Right lobe of liver (tissue), 6 donors: ENCODE results near the gene GAD1. TPM values are rescaled to one million over a fixed set of nuclear protein-coding genes. Genes with fewer than 3 reads are reported as not detected.
A peak's percentile ranks its signal among the peaks of the same experiment; 100 is the strongest.

Experiments
- ATAC-seq, 4 donors: fragments of 200-7000 bp; cut with Tn5 transposase; one replicate each; pipeline ENCODE4 v1.9.1; 2020; ENCODE audit warnings: mild to moderate bottlenecking in 4 of 4, moderate library complexity in 4 of 4
- DNase-seq, 3 donors: peaks; one replicate each; pipeline ENCODE4 v3.0.0-alpha.2; 2020
- H3K27ac ChIP-seq, 3 donors: fragments of 200-600 bp; one replicate each; pipeline ENCODE4 v1.8.0; 2022
- H3K27me3 ChIP-seq, 2 donors: fragments of 200-600 bp; one replicate each; pipeline ENCODE4 v1.8.0; 2022
- H3K36me3 ChIP-seq, 4 donors: fragments of 200-600 bp; sonication (generic) in 1 of 4; one replicate each; pipeline versions ENCODE4 v1.5.1 to v1.8.0; 2017 to 2022; ENCODE audit warnings: control low read depth in 1 of 4
- H3K4me1 ChIP-seq, 4 donors: fragments of 200-600 bp; sonication (generic) in 1 of 4; one replicate each; pipeline versions ENCODE4 v1.5.1 to v1.8.0; 2017 to 2022; ENCODE audit warnings: control low read depth in 1 of 4
- H3K4me3 ChIP-seq, 3 donors: fragments of 200-600 bp; one replicate each; pipeline ENCODE4 v1.8.0; 2022
- H3K9me3 ChIP-seq, 4 donors: fragments of 200-600 bp; sonication (generic) in 1 of 4; one replicate each; pipeline versions ENCODE4 v1.5.1 to v1.8.0; 2017 to 2022; ENCODE audit warnings: control low read depth in 1 of 4
- POLR2A ChIP-seq: fragments of 450-650 bp; IDR thresholded peaks from one replicate; pipeline ENCODE4 v1.6.1; 2017; ENCODE audit warnings: antibody characterized with exemption, mild to moderate bottlenecking
- WGBS: methylation state at CpG from one replicate; pipeline ENCODE4 v1.1.6; 2018; ENCODE audit warnings: low coverage, low lambda C conversion rate; ENCODE audit not compliant: insufficient coverage; ENCODE audit errors: missing lambda C conversion rate; 5-methylcytosine and 5-hydroxymethylcytosine counted together
- intact Hi-C, 2 donors: fragments of 100-400 bp; cut with DNase I; formaldehyde crosslinking; loops; one replicate each; pipeline versions ENCODE4 v1.11.2 to v1.14.1; 2022
- total RNA-seq, 6 experiments: library from RNA; depleted of rRNA in 2 of 6; stranded (reverse); fragments of >200 nt in 2 of 6; fragmentation: NEBNext Ultra II Directional in 3 of 6; extraction: Animal tissue kit (Norgen Biotek cat#: 25700) in 3 of 6; gene quantifications; one replicate each; pipeline versions ENCODE4 v1.1.0 to v1.2.4, GENCODE V29; 2016 to 2023
- TF ChIP-seq, protein P1 (sequence below), 4 donors: fragments of 200-600 bp in 3 of 4; fragments of 450-650 bp in 1 of 4; IDR thresholded peaks; one replicate each; pipeline versions ENCODE4 v1.5.1 to v1.8.0; 2016 to 2022; ENCODE audit warnings: antibody characterized with exemption in 4 of 4, mild to moderate bottlenecking in 2 of 4
- donor health status: DM: no; HTN: yes; CAD: no.
- donor health status: DM: no; HTN: no; CAD: no.
- donor health status: DM: no; HTN: no; CAD: no.
- donor health status: DM: no; HTN: yes; CAD: no.
- donor health status: DM: no; HTN: yes; CAD: no.

The GAD1 gene
- total RNA-seq, 6 experiments from 2014 or later: not detected

DNA sequence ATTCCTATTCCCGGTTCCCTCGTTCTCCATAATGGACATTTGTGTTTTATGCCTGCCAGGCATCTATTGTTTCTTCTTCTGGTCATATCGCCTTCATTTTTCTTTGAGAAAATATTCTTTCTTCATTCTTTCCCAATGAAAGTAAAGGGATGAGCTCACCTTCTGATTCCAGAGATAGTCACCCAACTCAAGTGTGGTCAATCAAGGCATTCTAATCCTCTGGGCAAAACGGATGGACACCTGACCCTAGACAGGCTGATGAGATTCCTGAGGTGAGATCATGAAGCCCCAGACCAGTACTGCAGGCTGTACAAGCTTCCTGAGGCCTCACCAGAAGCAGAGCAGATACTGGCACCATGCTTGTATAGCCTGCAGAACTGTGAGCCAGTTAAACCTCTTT is 52.8 kb downstream of the GAD1 start:
- H3K36me3 ChIP-seq: no peaks in the 10 kb centered on the region
- no peak for DNase-seq
- no peak for TF ChIP-seq POLR2A
- TF ChIP-seq, protein P1, sequence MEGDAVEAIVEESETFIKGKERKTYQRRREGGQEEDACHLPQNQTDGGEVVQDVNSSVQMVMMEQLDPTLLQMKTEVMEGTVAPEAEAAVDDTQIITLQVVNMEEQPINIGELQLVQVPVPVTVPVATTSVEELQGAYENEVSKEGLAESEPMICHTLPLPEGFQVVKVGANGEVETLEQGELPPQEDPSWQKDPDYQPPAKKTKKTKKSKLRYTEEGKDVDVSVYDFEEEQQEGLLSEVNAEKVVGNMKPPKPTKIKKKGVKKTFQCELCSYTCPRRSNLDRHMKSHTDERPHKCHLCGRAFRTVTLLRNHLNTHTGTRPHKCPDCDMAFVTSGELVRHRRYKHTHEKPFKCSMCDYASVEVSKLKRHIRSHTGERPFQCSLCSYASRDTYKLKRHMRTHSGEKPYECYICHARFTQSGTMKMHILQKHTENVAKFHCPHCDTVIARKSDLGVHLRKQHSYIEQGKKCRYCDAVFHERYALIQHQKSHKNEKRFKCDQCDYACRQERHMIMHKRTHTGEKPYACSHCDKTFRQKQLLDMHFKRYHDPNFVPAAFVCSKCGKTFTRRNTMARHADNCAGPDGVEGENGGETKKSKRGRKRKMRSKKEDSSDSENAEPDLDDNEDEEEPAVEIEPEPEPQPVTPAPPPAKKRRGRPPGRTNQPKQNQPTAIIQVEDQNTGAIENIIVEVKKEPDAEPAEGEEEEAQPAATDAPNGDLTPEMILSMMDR (IDR thresholded peaks at IDR 0.05): no peak
- no peak for ATAC-seq
- no peaks in the 10 kb centered on the region for H3K9me3 ChIP-seq
- 81% methylated on average over 4 of the region's 4 CpGs for WGBS
- H3K27me3 ChIP-seq: no peaks in the 10 kb centered on the region
- peaks cover 0 to 3% (median 0%) of the 10 kb centered on the region in 4 donors for H3K4me1 ChIP-seq
- H3K4me3 ChIP-seq: no peak overlapping the region
- intact Hi-C loops: no loop called here
- H3K27ac ChIP-seq: no peak overlapping the region

DNA sequence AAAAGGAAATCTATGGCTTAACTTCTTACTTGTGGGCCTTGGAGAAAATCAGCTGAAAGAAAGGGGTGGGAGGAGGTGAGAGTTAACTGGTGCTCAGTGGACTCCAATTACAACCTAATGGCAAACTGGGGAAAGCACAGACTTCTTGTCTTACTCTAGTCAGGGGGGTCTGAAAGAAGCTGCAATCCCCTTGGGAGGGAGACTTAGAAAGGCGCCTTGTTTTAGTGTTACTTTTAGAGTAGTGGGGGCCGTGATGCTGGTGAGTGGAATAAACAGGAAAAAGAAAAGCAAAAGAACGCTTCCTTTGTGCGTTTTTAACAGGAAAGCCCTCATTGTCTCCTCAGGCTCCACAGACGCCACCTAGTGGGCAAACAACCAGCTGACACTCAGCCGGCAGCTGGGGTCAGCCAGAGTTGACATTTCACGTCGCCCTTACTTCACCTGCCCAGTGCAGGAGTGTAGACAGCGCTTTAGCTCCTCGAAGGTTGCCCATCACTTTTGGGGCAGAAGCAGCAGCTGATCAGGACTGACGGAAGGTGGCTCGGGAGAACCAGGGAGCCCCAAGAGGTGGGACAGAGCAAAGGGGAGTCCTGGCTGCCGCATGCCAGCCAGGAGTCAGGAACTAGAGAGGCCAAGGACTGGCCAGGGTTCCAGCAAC is 56.5 kb downstream of the GAD1 start:
- Histone ChIP-seq H3K27ac (no peak overlapping the region), H3K36me3 (no peaks in the 10 kb centered on the region), H3K4me3 (peak overlapping the region in 1 of 3 donors; percentile 17), H3K27me3 (no peaks in the 10 kb centered on the region), H3K4me1 (peaks cover 0 to 3% (median 0%) of the 10 kb centered on the region in 4 donors), H3K9me3 (no peaks in the 10 kb centered on the region)
- TF ChIP-seq POLR2A: no peak
- TF ChIP-seq, protein P1 (IDR thresholded peaks at IDR 0.05): peak; percentile 71 to 96 (median 94)
- intact Hi-C loops: no loop called here
- ATAC-seq (peak; percentile 97 to 99 (median 98)), DNase-seq (peak; percentile 77 to 81 (median 79))
- WGBS: 4% methylated on average over 10 of the region's 13 CpGs

DNA sequence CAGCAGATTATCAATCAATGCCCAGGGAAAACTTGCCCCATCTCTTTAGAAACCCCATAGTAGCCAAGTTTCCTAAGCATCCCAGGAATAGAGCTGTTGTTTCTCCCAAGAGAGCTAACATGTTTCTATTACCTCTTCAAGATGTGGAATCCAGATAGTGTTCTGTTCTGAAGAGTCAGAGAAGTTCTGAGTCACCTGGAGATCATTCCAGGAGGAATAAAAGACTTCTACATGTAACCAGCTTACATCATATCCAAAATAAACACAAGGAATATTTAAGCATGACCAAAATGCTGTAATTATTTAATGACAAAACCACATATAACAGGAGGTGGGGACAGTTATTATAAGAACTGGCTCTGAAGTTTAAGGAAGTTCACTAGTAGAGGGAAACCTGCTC is 61.4 kb downstream of the GAD1 start:
- peak in 1 of 4 donors; percentile 17 for ATAC-seq
- DNase-seq: no peak
- intact Hi-C loops: no loop called here
- Histone ChIP-seq H3K36me3 (no peaks in the 10 kb centered on the region), H3K27ac (no peak overlapping the region), H3K27me3 (no peaks in the 10 kb centered on the region), H3K4me1 (peaks cover 0 to 3% (median 0%) of the 10 kb centered on the region in 4 donors), H3K9me3 (no peaks in the 10 kb centered on the region), H3K4me3 (no peak overlapping the region)
- TF ChIP-seq POLR2A: no peak
- TF ChIP-seq, protein P1 (IDR thresholded peaks at IDR 0.05): no peak

DNA sequence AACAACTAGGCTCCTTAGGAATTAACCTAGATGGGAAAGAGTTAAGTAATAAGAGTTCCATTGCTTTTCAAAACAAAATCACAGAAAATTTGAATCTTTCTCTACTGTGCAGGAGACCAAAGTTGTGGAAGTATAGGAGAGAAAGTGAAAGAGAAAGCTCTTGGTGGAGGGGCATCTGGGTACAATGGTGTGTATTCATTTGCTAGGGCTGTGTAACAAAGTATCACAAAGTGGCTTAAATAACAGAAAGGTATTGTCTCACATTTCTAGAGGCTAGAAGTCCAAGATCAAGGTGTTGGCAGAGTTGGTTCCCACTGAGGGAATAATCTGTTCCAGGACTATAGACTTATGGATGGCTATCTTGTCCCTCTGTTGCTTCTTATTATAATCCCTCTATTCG is 61.8 kb downstream of the GAD1 start:
- no peaks in the 10 kb centered on the region for H3K27me3 ChIP-seq
- peaks cover 0 to 2% (median 0%) of the 10 kb centered on the region in 4 donors for H3K4me1 ChIP-seq
- no peak for TF ChIP-seq POLR2A
- TF ChIP-seq, protein P1 (IDR thresholded peaks at IDR 0.05): no peak
- intact Hi-C loops: no loop called here
- DNase-seq (no peak), ATAC-seq (peak; percentile 68 to 76 (median 72))
- no peaks in the 10 kb centered on the region for H3K36me3 ChIP-seq
- H3K4me3 ChIP-seq: no peak overlapping the region
- no peaks in the 10 kb centered on the region for H3K9me3 ChIP-seq
- WGBS: 40% methylated on average over 1 of the region's 1 CpG
- H3K27ac ChIP-seq: no peak overlapping the region
